ENCODE measurements around the gene TLN1.

The TLN1 gene, protein sequence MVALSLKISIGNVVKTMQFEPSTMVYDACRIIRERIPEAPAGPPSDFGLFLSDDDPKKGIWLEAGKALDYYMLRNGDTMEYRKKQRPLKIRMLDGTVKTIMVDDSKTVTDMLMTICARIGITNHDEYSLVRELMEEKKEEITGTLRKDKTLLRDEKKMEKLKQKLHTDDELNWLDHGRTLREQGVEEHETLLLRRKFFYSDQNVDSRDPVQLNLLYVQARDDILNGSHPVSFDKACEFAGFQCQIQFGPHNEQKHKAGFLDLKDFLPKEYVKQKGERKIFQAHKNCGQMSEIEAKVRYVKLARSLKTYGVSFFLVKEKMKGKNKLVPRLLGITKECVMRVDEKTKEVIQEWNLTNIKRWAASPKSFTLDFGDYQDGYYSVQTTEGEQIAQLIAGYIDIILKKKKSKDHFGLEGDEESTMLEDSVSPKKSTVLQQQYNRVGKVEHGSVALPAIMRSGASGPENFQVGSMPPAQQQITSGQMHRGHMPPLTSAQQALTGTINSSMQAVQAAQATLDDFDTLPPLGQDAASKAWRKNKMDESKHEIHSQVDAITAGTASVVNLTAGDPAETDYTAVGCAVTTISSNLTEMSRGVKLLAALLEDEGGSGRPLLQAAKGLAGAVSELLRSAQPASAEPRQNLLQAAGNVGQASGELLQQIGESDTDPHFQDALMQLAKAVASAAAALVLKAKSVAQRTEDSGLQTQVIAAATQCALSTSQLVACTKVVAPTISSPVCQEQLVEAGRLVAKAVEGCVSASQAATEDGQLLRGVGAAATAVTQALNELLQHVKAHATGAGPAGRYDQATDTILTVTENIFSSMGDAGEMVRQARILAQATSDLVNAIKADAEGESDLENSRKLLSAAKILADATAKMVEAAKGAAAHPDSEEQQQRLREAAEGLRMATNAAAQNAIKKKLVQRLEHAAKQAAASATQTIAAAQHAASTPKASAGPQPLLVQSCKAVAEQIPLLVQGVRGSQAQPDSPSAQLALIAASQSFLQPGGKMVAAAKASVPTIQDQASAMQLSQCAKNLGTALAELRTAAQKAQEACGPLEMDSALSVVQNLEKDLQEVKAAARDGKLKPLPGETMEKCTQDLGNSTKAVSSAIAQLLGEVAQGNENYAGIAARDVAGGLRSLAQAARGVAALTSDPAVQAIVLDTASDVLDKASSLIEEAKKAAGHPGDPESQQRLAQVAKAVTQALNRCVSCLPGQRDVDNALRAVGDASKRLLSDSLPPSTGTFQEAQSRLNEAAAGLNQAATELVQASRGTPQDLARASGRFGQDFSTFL (N-terminal part only)

DNA sequence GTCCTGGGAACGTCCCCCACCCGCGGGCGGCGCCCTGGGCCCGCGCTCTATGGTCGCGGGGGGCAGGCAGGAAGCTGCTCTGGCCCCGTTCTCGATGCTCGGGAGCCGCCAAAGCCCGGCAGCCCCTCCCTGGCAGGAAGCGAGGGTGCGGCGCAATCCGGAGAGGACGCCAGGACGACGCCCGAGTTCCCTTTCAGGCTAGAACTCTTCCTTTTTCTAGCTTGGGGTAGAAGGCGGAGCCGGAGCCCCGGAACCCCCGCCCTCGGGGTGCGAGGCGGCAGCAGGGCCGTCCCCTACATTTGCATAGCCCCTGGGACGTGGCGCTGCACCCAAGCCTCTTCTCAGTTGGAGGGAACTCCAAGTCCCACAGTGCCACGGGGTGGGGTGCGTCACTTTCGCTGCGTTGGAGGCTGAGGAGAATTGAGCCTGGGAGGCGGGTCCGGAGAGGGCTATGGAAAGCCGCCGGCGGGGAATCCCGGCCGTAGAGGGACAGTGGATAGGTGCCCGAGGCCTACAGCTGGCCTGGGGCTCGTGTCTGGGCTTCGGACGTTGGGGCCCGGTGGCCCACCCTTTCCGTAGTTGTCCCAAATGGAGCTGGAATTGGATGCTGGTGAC, at the start of gene TLN1, which contains the start of gene CREB3:
TLN1 (minus strand) TSS at position 11 of the 615 bp plus-strand sequence. CDS start 6,501 bp downstream, outside the sequence.
CREB3 (plus strand) TSS at position 482 of the 615 bp plus-strand sequence; CDS start at position 589, 107 bp downstream.
- DNase-seq = peak; percentile 89

DNA sequence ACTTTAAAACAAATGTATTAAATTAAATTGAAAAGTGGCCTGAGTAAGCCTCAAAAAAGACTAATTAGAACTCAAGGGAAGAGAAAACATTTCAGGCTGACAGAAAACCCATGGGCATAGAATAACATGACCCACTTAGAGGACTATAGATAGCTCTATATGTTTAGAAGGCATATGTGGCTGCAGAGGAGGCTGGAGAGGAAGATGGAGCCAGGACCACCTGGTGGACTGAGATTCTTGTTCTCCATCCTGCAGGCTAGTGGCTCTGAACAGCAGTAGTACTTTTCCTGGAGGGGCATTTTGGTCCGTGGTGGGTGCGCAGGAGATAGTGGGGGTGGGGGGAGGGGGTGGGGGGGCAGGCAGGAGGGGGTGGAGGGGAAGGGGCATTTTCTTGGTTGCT, 49.1 kb upstream of the TLN1 start:
- DNase-seq = no peak

DNA sequence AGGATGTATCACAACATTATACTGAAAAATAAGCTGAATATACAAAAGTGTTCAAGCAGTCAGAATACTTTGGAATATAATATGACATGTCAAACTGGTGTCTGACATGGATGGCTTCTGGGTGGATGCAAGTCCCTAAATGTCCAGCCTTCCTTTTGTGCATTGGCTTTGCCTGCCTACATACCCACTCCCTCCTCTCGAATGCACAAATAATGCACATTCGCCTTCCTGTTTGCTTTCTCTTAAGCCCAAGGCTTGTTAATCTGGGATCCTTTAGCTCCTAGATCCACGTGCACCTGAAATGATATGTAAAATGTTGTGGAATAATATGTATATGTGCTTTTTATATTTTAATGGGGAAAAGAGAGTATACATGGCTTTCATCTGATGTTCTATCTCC, 46.5 kb upstream of the TLN1 start:
- DNase-seq = no peak

DNA sequence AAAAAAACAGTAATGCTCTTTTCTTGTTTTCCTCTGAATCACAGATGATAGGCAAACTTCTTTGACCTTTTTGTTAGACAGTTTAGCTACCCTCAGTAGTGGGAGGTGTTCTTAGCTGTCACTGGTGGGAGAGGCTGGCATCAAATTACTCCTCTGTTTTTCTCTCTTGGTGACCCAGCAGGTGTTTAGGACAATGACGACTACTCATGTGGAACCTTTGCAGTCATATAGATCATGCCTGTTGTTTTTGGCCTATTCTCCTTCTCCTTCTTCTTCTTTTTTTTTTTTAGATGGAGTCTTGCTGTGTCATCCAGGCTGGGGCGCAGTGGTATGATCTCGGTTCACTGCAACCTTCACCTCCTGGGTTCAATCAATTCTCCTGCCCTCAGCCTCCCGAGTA, 44.0 kb upstream of the TLN1 start:
- DNase-seq = peak; percentile 73

DNA sequence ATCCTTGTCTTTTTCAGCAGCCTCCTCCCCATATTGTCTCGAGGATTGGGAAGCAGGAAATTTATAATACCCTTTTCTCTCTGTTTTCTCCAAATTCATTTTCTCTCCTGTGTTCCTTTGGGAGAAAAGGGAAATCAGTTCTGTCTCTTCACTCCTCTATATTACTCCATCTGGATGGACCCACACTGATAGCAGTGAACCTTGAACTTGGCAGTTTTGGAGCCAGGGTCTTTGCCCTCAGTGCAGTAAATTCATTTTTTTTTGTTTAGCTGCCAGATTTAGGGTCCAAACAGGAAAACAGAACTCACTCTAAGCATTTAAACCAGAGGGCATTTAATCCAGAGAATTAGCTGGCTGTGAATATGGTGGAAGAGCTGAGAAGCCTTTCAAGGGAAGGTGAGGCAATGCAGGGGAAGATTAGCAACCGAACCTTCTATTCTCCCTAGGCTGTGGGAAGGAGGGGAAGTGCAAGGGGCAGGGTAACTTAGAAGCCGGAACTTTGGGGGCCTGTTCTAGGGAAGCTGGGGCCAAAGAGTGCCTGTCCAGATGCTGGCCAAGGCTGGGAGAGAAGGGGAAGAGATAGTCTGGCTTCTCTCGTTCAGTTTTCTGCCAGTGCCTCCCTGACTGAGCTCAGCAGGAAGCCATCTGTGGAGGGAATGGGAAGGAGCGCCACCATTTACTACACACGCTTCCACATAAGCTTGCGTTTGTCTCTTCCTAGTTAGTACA, 43.1 kb upstream of the TLN1 start:
- peak; percentile 5 for DNase-seq

DNA sequence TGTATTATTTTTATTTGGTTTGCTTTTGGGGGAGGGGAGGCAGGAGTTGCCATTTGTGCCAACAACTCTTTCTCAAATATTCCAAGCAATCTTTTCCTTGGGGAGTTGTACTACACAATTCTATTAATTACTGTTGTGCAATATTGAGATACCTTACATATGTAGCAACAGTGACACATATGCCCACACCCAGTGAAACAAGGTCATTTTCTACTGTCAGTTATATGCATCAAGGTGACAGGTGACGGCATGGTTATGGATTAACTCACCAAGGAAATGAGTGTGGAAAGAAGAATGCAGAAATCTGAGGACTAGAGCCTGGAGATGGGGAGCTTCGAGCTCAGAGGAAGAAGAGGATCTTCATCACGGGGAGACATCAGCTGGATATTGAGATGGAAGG, 39.9 kb upstream of the TLN1 start:
- DNase-seq = peak; percentile 12

DNA sequence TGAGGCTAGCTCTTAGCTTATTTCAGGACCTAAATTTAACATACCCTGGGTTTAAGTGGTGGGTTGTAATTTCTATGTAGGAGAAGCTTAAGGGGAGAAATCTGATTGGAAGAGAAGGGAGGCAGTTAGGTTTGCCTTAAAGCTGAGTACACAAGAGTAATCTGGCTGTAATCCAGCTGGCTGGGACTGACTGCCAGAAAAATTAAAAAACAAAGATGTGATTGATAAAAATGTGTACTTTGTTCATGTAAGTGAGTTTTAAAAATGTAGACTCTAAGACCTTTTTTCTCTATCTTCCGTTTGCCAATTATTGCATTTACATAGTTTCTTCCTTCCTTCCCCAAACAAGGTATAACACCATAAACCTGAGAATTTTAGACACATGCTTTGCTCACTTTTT, 39.5 kb upstream of the TLN1 start:
- DNase-seq = peak; percentile 11

DNA sequence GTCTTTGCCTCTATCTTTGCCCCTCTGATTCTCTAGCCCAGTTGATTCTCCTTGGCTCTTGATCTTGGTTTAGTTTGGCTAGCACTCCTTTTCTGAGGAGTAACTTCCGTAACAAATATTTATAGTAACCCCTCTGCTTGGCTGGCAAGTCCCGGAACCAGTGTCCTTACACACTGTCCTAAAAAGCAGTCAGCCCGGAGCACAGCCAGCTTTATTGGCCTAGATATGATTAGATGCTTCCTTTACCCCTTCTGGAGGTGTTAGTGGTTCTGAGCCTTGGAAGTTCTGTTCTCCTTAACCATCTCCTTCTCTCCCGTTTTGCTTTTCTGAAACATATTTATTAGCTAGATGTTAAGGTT, 39.1 kb upstream of the TLN1 start:
- DNase-seq = no peak

DNA sequence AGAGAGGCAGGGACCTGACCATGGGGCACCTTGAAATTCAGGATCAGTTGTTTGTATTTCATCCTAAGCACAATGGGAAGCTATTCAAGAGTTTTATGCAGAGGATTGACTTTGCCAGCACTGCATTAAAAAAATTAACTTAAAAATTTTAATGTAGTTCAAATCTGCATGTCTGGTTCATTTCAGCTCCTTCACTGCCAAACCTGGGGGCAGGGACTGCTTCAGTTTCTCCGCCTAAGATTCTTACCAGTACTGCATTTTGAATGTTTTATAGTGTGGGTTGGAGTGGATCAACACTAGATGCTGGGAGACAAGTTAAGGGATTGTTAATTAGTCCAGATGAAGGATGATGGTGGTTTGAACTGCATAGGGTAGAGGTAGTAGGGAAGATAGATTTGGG, 37.8 kb upstream of the TLN1 start:
- DNase-seq = no peak

DNA sequence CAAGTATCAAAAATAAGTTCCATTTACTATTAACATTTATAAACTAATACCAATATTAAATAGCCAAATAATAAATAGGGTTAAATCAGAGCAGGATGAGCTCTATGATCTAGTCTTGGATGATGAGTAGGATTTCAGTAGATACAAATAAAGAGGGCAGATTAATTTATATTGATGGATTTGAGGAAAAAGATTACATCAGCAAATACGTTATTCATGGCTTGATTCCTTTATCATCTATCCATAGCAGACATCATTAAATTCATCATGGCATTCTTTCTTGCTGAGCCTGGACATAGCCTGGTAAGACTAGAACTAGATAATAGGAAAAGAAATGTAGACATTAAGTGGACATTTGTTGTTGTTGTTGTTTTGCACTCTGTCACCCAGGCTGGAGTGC, 35.5 kb upstream of the TLN1 start:
- no peak for DNase-seq

DNA sequence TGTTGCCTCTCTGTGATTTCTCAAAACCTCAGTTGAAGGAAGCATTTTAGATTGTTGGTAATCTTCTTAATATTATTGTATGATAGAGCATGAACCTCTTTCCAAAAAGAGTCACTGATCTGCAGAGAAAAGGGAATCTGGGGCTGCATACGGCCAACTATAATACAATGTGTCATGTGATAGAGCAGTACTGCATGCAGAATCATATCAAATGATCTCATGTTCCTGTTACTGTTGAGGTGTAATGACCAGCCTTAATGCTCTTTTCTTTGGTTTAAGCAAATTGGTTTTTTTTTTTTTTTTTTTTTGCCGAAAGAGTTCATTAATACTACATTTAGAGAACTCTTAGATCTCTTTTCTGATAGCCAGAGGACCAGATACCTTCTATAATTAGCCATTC, 35.0 kb upstream of the TLN1 start:
- no peak for DNase-seq

DNA sequence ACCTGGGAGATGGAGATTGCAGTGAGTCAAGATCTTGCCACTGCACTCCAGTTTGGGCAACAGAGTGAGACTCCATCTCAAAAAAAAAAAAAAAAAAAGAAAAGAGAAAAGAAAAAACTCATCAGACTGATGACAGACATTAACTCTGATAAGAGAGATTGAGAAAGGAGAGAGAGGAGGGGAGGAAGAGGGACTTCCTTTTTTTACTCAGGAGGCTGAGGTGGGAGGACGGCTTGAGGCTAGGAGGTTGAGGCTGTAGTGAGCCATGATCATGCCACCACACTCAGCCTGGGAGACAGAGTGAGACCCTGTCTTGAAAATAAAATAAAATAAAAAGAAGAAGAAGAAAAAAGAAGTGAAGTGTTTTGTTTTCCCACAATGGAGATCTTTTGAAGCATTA, 31.8 kb upstream of the TLN1 start:
- no peak for DNase-seq

DNA sequence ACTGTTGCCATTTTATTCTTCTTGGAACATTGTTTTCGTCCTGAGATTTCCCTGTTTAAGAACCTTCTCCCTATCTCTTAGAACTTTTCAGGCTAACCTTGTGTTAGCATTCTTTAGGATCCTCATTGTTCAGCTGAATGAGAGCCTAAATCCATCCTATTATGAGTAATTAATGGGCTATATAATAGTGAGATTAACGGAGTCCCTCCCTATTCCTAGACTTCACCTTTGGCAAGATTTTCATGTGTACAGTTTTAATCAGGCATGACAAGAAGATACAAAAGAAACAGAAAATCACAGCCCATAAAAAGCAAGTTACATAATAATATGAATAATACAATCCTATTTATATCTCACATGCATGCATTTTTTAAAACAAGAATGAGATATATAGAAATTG, 31.2 kb upstream of the TLN1 start:
- DNase-seq = no peak

DNA sequence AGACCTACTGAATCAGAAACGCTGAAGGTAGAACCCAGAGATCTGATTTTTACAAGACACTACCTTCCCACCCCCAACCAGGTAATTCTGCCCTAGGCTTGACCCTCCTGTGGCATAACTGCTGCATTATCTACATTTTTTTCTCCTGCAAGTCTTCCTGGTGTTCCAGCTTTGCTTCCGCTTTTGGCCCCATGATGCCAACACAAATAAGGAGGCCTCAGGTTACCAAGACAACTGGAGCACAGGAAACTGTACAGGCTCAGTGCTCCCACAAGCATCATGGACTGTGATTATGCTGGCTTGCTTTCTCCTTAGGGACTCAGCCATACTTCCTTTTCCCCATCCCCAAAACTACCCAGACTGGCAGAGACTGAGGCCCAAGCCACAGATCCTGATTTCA, 28.7 kb upstream of the TLN1 start:
- DNase-seq = no peak

DNA sequence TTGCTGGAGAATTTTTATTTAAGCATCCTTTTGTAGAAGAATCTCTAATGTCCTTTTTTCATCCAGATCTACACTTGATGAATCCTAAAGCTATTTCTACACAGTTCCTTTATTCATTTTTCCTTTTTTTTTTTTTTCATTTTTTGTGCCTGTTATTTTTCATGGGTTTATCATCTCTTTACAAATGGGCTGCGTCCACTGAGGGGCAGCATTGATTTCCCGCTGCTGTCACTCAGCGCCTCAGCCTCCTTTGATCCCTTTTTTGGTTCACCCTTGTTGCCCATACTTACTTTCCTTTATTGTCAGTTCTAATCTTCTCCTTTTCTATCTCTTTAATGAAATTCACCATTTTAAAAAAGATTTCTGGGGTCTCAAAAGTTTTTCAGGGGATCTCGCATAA, 27.8 kb upstream of the TLN1 start:
- no peak for DNase-seq

DNA sequence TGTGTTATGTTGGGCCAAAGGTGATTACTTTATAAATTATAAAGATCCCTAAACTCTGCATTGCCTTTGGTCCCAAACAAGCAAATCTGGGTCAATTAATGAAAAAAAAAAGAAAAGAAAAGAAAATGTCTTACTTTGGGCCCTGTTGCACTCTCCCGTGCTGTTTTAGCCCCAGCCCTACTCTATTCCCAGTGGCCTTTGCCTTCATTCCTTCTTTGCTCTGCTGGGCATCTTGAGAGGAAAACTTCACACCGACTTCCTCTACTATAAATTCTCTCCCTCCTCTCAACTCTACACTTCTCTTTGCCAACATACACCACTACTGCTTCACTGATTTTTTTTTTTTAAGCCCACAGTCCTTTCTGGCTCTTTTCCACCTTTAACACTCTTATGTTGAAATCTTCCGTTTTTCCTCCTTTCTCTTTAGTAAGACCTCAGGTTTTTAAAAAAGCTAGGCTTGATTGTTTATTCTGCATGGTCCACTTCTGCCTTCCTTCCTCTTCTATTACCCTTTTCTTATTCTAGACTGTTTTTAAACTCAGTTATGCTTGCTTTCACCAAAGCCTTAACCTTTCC, 26.6 kb upstream of the TLN1 start:
- DNase-seq = no peak

DNA sequence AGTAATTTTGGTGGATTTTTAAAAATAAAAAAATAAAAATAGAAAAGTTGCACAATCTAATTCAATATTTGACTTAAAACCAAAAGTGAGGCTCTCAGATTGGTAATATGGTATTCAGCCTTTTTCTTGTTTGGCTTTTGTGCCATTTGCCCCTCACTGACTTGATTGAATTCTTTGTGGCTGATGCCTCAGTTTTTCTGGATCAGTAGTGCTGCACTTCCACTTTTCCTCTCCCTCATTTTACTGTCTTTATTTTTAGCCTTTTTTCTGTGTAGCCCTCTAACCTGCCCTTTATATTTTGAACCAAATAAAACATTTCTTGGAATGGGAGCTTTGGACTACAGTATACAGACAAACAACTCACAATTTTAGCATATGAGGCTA, 25.9 kb upstream of the TLN1 start:
- no peak for DNase-seq

DNA sequence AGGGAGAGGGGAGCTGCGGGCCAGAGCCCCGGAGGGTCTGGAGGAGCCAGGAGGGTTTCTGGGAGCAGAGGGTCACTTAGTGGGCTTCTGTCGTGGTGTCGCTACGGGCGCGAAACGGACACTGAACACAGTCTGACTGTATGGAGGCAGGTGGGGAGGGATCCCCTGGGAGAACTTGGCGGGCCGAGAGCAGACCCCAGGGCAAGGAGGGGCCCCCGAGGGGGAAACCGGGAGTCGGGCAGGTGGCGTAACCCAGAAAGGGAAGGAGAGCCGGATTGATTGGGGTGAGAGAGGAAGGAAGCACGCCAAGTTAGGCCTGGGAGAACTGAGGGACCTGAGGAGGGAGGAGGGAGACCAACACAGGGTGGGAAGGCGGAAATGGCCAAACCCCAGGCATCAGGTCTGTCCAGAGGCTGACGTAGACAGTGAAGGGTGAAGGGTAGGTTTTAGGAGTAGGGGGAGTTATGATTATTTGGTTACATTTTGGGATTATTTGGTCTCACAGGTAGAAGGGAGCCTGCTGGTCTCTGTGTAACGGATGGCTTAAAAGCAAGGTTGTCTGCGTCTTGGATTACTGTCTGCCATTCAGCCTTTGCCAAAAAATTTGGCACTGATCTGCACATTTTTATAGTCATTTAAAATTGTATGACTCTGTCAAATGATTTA, 25.4 kb upstream of the TLN1 start:
- peak; percentile 72 for DNase-seq

DNA sequence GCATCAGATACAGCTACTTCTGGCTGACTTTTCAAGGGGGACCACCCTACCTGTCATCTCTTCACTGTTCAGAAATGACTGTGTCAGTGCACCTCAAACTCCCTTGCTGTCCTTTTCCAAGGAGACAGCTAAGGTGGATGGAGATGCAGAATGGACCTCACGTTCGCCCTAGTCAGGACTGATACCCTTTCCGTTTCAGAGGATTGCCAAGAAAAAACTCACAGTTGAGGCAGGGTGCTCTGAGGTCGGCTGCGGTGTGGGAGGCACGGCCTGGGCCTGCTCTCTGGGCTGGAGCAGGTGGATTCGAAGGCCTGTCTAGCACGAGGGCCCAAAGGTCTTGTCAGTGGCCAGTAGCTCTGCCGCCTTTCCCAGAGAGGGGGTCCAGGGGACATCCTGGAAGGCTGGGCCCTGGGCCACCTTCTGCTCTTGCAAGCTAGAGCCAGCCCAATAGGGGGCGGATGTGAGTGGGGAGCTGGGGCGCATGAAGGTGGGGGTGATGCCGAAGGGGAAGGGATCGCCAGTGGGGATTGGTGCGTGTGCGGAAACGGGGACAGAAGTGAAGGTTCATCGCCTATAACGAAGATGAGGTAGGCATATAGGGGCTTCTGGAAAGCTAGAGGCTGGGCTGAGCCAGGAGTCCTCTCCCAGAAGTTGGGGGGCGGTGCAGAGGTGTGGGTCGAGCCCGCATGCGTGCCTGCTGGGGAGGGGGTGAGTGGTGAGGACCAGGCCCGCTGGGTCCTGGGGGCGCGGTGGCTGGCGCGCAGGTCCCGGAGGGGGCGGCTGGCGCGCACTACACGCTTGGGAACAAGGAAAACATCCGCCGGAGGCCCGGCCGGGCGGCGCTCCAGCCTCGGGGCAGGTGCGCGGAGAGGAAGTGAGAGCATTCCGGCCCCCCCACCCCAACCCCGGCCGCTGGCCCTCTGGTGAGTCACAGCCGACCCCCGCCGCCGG, 24.6 kb upstream of the TLN1 start:
- peak; percentile 57 for DNase-seq

DNA sequence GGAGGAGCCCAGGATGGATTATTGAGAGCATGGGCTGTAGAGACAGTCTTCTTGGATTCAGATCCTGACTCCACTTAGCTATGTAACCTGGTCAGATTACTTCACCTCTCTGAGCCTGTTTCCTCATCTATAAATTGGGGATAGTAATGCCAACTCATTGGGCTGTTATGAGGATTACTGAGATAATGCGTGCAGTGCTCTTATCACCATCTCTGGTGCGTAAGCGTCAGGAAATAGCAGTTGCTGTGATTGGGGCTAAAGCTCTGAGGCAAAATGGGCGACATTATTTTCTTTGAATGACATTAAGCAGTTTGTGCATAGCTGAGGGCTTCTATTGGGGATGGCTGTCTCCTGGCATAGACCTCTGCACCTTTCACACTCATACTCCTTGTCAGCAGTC, 23.1 kb upstream of the TLN1 start:
- no peak for DNase-seq

Measured in NCI-H2171 treated with DMSO at 0.1 percent for 48 hours (cell line).